NOMO-1 treated with DMSO at 0.1 percent for 48 hours (cell line): ENCODE data around the gene BRD3.
"Not testable (repeated sequence)": the region's sequence is repeated elsewhere in the genome, so short reads cannot be mapped to it uniquely, and the experiment has no call there.

Experiments
- DNase-seq: peaks from one replicate; lab custom pipeline; 2025; ENCODE audit not compliant: unreplicated experiment; lab: John Stamatoyannopoulos, UW

BRD3 gene

GRCh38 chr9:133995012-133995896 lies 72.6 kb downstream of the BRD3 start:
- DNase-seq: no peak

DNA sequence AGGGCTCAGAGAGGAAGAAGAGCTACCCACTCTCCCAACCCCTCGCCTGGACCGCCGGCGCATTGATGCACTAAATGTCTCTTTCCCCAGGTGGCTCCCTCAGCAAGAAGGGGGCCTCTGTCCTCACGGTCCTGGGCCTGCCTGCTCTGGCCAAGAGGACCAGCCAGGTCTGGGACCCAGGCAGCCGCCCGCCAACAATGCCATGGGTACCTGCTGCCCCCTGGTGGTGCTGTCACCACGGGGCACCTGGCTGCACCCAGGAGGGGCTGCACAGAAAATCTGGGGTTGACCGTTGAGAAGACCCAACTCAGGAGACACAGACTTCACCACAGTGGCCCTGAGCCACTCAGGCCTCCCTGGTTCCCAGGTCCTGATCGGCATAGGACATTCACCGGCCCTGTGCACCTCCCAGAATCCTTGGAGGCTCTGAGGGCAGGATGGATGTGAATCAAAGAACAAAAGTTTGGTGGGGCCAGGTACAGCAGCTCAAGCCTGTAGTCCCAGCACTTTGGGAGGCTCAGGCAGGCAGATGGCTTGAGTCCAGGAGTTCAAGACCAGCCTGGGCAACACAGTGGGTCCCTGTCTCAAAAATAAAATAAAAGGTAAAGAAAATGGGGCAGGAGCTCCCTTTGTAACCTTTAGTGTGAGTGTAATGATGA lies 73.3 kb downstream of the BRD3 start:
- peak; percentile 51 for DNase-seq

DNA sequence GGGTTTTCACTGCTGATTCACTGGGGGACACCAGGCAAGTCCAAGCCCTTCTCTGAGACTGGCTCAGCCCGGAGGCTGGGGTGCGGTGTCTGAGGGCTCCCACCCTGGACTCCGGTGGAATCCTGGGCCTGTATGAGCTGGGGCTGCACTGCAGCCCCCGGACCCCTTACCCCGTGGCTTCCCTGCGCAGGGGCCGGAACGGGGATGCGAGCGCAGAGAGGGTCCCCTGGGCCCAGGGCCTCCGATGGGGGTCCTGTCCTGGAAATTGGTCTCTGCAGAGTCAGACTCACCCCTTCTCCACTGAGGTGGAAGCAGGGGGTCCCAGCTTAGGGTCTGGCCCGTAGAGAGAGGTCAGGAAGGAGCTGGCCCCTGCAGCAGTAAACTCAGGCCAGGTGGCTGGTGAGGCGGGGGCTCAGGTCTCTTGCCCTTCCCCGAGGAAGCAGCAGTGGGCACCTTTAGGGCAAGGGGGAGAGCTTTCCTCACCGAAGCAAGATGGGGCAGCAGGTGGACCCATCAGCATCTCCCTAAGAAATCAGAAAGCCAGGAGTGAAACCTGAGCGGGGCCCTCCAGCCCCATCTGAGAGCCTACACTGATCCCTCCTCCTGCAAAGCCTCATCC lies 74.1 kb downstream of the BRD3 start:
- DNase-seq: no peak

GRCh38 chr9:133992780-133993634 lies 74.8 kb downstream of the BRD3 start:
- peak; percentile 68 for DNase-seq

DNA sequence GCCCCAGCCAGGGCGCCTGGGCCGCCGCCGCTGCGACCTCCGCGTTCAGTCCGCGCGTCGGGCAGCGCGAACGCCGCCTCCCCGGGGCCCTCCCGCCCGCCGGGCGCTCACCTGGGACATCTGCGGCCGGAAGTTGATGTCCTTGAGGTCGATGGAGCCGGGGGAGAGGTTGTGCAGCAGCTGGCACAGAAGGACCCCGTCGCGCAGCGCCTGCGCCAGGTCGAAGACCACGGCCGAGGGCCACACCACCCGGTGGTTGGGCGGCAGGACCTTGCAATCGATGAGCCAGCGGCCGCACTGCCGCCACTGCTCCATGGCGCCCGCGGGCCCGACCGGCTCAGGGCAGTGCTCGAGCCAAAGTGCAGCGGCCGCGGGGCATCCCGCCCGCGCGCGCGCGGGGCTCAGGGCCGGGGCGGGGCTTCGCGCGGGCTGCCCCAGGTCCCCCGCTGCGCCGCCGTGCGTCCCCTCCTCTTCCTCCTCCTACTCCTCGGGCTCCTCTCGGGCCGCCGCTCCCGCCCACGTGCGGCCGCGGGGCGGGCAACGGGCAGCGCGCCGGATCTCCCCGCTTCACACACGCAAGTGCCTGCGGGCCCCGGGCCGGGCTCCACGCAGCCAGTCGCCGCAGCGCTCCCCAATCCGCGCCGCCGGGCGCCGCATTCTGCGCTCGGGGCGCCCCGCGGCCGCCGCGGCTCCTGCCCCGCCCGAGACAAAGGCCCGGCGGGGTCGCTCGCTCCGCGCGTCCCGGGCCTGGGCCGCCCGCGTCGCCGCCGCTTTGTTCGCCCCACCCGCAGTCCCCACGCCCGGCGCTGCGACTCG lies 75.7 kb downstream of the BRD3 start, which contains the start of gene VAV2:
TSS of gene VAV2 (minus strand) at position 361 of the 816 bp plus-strand sequence. CDS start at position 315, 46 bp downstream.
- peak; percentile 46 for DNase-seq

DNA sequence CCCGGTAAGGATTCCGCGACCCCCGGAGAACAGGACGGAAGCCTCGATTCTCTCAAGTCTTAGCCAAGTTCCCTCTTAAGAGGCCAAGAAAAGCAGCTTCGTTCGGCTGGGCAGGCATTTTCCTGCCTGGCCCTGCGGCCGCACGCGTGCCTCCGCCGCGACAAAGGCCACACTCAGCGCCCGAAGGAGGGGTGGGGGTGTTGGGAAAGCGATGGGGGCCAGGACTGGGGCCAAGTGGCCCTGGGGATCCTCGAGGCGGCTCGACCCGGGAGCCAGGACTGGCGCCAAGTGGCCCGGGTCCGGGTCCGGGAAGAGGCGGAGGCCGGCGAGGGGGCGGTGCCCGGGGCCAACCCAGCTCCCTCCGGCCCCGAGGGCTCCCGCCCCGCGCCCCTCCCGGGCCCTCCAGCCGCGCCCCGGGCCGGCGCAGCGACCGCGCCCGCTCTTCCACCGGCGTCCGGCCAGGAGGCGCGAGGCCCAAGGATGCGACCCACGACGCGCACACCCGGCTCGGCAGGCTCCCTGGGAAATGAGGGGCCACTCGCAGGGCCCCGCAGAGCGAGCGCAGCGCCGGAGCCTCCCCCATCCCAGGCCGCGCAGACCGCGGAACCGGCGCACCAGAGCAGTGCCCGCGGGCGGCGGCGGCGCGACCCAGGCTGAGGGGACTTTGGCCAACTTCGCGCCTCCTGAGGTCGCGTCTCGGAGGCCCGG lies 76.5 kb downstream of the BRD3 start:
- DNase-seq: no peak

- no peak for DNase-seq
These were observed 77.2 kb downstream of the BRD3 start for GRCh38 chr9:133990366-133991213.

- DNase-seq: no peak
These were observed 78.0 kb downstream of the BRD3 start for GRCh38 chr9:133989625-133990365.

- DNase-seq: not testable (repeated sequence)
These were observed 79.1 kb downstream of the BRD3 start for GRCh38 chr9:133988771-133989170.

DNA sequence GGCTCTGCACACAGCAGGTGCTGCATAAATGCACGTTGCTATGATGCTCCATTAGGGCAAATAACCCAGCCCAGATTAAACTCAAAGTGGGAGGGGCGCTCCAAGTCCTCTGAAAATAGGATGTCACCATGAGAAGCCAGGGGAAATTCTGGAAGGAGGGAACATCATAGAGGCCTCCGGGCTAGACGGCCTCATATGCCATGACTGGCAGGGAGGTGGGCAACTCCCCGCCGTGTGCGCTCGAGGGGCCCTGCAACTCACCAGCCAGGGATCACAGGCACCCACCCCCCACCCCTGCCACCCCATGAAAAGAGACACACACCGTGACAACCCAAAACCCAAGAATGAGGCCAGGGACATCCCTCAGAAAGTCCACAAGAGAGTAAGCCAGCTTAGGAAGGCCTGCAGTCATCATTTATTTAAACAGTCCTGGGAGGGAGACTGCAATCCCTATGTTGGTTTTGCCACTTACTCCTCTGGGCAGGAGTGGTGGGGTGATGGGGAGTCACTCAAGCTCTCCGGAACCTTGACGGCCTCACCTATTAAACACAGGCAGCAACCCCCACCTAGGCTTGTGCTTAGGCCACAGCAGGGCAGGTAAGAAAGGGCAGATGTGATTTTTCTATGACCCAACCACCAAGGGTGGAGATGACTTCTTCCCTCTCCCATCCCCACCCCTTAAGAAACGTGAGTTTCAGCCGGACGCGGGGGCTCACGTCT lies 79.7 kb downstream of the BRD3 start:
- no peak for DNase-seq

- no peak for DNase-seq
These were observed 80.4 kb downstream of the BRD3 start for GRCh38 chr9:133987446-133987788.

GRCh38 chr9:133986774-133987445 lies 80.9 kb downstream of the BRD3 start:
- DNase-seq: no peak

DNA sequence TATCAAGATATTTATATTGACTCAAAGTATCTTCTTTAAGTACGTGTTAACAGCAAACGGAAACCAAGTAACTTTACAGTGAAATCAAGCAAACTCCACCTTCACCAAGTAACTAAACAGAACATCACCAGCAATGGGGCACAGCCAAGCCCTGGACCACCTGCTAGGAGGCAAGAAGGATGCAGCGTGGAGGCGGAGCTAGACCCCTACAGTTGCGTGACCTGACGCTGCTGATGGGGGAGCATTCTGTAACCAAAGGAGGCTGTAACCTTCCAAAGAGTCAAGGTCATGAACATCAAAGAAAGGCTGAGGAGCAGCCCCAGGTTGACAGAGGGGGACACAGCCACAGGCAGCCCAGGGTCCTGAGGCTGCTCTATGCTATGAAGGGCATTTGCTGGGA lies 81.8 kb downstream of the BRD3 start:
- no peak for DNase-seq

DNA sequence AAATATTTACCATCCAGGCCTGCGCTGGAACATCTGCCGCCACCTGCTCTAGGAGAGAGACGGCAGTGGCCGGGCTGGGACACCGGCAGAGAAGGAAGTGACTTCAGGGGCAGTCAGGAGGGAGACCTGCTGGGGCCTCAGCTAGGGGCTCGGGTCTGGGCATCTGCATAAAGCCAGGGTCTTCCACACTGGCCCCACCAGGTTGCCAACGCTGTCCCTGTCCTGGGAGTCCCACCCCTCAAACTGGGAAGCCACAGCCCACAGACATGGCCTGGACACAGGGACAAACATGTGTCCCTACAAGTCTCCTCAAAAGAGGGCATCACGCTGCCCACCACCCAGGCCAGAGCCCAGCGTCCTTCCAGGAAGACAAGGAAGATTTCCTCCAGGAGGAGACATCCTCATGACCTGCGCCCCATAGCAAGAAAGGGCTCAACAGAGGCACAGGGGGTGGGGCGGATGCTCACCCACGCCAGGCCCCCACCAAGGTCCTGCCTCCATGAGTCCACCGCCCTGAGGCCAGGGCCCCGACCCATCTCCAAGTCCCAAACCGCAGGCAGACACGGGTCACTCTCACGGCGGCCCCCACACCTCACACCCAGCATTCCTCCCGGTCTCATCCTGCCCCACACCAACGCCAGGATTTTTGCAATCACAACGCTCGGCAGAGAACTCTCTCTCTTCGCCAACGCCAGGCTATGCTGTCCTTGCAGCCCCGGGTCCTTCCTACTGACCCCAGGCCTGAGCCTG lies 84.7 kb downstream of the BRD3 start:
- DNase-seq: no peak

GRCh38 chr9:133981958-133982681 lies 85.7 kb downstream of the BRD3 start:
- no peak for DNase-seq
